Measurements from ENCODE around the gene ADAMTSL3. TPM values are rescaled to one million over a fixed set of nuclear protein-coding genes. Genes with fewer than 3 reads are reported as not detected.

ADAMTSL3 gene
- total RNA-seq, 2 donors from 2014 or later = 0.79 to 3.4 TPM

DNA sequence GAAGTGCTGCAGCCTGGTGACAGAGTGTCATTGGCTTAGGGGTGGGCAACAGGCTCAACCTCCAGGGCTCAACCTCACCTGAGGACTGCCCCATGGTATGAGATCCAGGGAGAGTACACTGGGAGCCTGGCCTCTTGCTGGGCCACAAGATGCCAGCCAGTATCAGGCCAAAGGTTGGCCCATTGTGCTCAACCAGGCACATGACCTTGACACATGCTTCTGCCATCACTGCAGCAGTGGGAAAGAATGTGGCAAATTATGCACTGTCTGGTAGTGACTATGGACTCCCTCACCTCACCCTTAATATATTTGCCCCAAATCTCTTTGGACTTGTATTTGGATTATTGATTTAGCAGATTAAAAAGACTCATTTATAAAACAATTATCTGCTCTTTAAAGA, 347.7 kb downstream of the ADAMTSL3 start:
- Mint-ChIP-seq H3K4me1 (no peaks in the 10 kb centered on the region), H3K36me3 (ENCODE audit: low read depth) (no peaks in the 10 kb centered on the region), H3K4me3 (no peak overlapping the region), H3K27me3 (ENCODE audit: insufficient read depth) (no peaks in the 10 kb centered on the region), H3K9me3 (no peaks in the 10 kb centered on the region), H3K27ac (no peak overlapping the region)
- Histone ChIP-seq H3K9ac (ENCODE audit: extremely low read depth, low read length, poor library complexity, severe bottlenecking) (no peak overlapping the region), H3K4me3 (ENCODE audit: low read length) (no peak overlapping the region), H3K4me1 (ENCODE audit: control insufficient read depth, insufficient read depth, low read length) (no peaks in the 10 kb centered on the region), H3K27ac (ENCODE audit: low read depth, low read length) (no peak overlapping the region), H3K36me3 (ENCODE audit: control insufficient read depth, insufficient read depth, low read length) (no peaks in the 10 kb centered on the region), H3K27me3 (ENCODE audit: control insufficient read depth, insufficient read depth, low read length, poor library complexity, severe bottlenecking) (no peaks in the 10 kb centered on the region), H3K9me3 (ENCODE audit: control insufficient read depth, low read length) (no peaks in the 10 kb centered on the region)
- DNase-seq = no peak
- TF ChIP-seq, protein P1, sequence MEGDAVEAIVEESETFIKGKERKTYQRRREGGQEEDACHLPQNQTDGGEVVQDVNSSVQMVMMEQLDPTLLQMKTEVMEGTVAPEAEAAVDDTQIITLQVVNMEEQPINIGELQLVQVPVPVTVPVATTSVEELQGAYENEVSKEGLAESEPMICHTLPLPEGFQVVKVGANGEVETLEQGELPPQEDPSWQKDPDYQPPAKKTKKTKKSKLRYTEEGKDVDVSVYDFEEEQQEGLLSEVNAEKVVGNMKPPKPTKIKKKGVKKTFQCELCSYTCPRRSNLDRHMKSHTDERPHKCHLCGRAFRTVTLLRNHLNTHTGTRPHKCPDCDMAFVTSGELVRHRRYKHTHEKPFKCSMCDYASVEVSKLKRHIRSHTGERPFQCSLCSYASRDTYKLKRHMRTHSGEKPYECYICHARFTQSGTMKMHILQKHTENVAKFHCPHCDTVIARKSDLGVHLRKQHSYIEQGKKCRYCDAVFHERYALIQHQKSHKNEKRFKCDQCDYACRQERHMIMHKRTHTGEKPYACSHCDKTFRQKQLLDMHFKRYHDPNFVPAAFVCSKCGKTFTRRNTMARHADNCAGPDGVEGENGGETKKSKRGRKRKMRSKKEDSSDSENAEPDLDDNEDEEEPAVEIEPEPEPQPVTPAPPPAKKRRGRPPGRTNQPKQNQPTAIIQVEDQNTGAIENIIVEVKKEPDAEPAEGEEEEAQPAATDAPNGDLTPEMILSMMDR (conservative IDR thresholded peaks at IDR 0.05) = no peak

DNA sequence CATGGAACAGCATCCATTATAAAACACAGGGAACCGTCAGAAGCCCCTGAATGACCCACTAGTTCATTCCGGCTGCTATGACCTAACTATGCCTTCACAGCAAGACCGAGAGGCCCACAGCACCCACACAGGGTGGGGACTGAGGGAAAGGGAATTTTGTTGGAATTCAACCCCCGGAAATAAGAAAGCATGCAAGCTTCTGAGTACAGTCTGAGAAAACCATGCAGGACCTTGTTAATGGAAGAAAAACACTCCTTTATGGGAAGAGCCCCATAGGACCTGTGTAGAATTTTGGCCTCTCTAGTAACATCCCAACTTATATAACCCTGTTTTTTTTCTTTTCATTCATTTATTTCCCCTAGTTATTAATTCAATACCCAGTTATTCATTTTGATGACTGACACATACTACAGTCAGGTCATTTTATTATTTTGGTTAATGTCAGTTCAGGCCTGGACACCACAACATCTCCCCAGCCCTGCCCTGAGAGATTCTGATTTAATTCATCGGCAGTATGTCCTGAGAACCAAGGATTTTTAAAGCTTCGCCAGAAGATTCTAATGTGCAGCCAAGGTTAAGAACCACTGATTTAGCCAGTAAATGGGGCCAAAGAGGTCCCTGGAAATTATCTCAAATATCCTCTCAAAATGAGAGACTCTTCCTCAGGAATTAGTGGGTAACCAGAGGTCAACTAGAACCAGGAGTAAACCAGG, 350.0 kb downstream of the ADAMTSL3 start:
- TF ChIP-seq, protein P1 (conservative IDR thresholded peaks at IDR 0.05) = no peak
- Mint-ChIP-seq H3K4me1 (no peaks in the 10 kb centered on the region), H3K4me3 (no peak overlapping the region), H3K36me3 (ENCODE audit: low read depth) (no peaks in the 10 kb centered on the region), H3K27ac (no peak overlapping the region), H3K27me3 (ENCODE audit: insufficient read depth) (no peaks in the 10 kb centered on the region), H3K9me3 (no peaks in the 10 kb centered on the region)
- H3K9me3 ChIP-seq (ENCODE audit: control insufficient read depth, low read length) = no peaks in the 10 kb centered on the region
- no peak for DNase-seq
- H3K4me3 ChIP-seq (ENCODE audit: low read length) = no peak overlapping the region
- no peaks in the 10 kb centered on the region for H3K27me3 ChIP-seq (ENCODE audit: control insufficient read depth, insufficient read depth, low read length, poor library complexity, severe bottlenecking)
- H3K27ac ChIP-seq (ENCODE audit: low read depth, low read length) = no peak overlapping the region
- H3K9ac ChIP-seq (ENCODE audit: extremely low read depth, low read length, poor library complexity, severe bottlenecking) = no peak overlapping the region
- H3K36me3 ChIP-seq (ENCODE audit: control insufficient read depth, insufficient read depth, low read length) = no peaks in the 10 kb centered on the region
- WGBS, 2 experiments (ENCODE audit: insufficient coverage in 1 of 2, insufficient read length in 1 of 2) = 86 to 100% methylated on average over 5 to 6 of the region's 6 CpGs
- no peaks in the 10 kb centered on the region for H3K4me1 ChIP-seq (ENCODE audit: control insufficient read depth, insufficient read depth, low read length)

DNA sequence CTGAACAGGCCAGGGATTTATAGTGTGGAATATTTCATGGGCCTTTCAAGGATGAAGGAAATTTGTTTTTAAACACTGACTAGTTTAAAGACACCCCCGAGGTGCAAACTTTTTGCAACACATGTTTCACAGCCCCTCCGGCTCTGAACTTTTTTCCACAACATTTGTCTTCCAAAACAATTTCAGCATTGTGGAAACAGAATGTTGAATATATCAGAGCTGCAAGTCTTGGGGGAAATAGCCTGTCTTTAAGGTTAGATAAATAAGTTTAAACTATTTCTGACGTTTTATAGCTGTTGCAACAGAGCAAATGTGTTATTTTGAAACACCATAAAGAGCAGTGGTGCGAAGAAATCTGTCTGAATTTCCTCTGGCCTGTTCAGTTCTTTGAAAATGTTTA, 352.5 kb downstream of the ADAMTSL3 start:
- TF ChIP-seq, protein P1 (conservative IDR thresholded peaks at IDR 0.05) = no peak
- no peaks in the 10 kb centered on the region for H3K36me3 Mint-ChIP-seq (ENCODE audit: low read depth)
- no peaks in the 10 kb centered on the region for H3K4me1 Mint-ChIP-seq
- Histone ChIP-seq H3K4me3 (ENCODE audit: low read length) (no peak overlapping the region), H3K27me3 (ENCODE audit: control insufficient read depth, insufficient read depth, low read length, poor library complexity, severe bottlenecking) (no peaks in the 10 kb centered on the region), H3K4me1 (ENCODE audit: control insufficient read depth, insufficient read depth, low read length) (no peaks in the 10 kb centered on the region), H3K27ac (ENCODE audit: low read depth, low read length) (no peak overlapping the region), H3K9me3 (ENCODE audit: control insufficient read depth, low read length) (no peaks in the 10 kb centered on the region), H3K9ac (ENCODE audit: extremely low read depth, low read length, poor library complexity, severe bottlenecking) (no peak overlapping the region), H3K36me3 (ENCODE audit: control insufficient read depth, insufficient read depth, low read length) (no peaks in the 10 kb centered on the region)
- 85 to 93% methylated on average over 2 to 4 of the region's 4 CpGs for WGBS, 2 experiments (ENCODE audit: insufficient coverage in 1 of 2, insufficient read length in 1 of 2)
- H3K4me3 Mint-ChIP-seq = no peak overlapping the region
- H3K27me3 Mint-ChIP-seq (ENCODE audit: insufficient read depth) = no peaks in the 10 kb centered on the region
- DNase-seq = no peak
- no peaks in the 10 kb centered on the region for H3K9me3 Mint-ChIP-seq
- H3K27ac Mint-ChIP-seq = no peak overlapping the region
